Stimulated activated naive B cell treated with anti-CD40 and anti-IgM and Interleukin-4, amounts not matched to agents 10 μg/mL and 1 μg/mL and 100 μg/mL, for 72 hours (primary cell): ENCODE results near the gene CAGE1.
A peak's percentile ranks its signal among the peaks of the same experiment; 100 is the strongest.

Source experiments
- ATAC-seq, 2 donors: fragments of 150-1000 bp; cut with Tn5 transposase; replicated peaks; 2 replicates each; pipeline ENCODE4 v1.10.0; 2021; ENCODE audit warnings: moderate library complexity in 1 of 2
- DNase-seq: peaks from one replicate; pipeline ENCODE4 v3.0.0; 2021
- H3K27ac Mint-ChIP-seq: one replicate; pipeline ENCODE4 v1.8.0; 2022; ENCODE audit warnings: mild to moderate bottlenecking, mixed read lengths
- H3K27me3 Mint-ChIP-seq, 2 donors: one replicate each; pipeline ENCODE4 v1.8.0; 2022; ENCODE audit warnings: mixed read lengths in 2 of 2
- H3K36me3 Mint-ChIP-seq, 2 donors: one replicate each; pipeline ENCODE4 v1.8.0; 2022; ENCODE audit warnings: mixed read lengths in 2 of 2, mild to moderate bottlenecking in 1 of 2
- H3K4me1 Mint-ChIP-seq, 2 donors: one replicate each; pipeline ENCODE4 v1.8.0; 2022; ENCODE audit warnings: mixed read lengths in 2 of 2, mild to moderate bottlenecking in 1 of 2
- H3K4me3 Mint-ChIP-seq, 2 donors: one replicate each; pipeline ENCODE4 v1.8.0; 2022; ENCODE audit warnings: mild to moderate bottlenecking in 2 of 2, mixed read lengths in 2 of 2, moderate library complexity in 1 of 2
- H3K9me3 Mint-ChIP-seq, 2 donors: one replicate each; pipeline ENCODE4 v1.8.0; 2022; ENCODE audit warnings: mixed read lengths in 2 of 2, mild to moderate bottlenecking in 1 of 2

Gene CAGE1

GRCh38 chr6:7419065-7419464 is 29.5 kb upstream of the CAGE1 start:
- H3K4me1 Mint-ChIP-seq: peaks cover 0 to 3% of the 10 kb centered on the region in 2 donors
- no peaks in the 10 kb centered on the region for H3K27me3 Mint-ChIP-seq
- H3K27ac Mint-ChIP-seq: peak overlapping the region; percentile 81
- no peak for DNase-seq
- no peak for ATAC-seq
- no peak overlapping the region for H3K4me3 Mint-ChIP-seq
- H3K36me3 Mint-ChIP-seq: peaks cover 43 to 65% of the 10 kb centered on the region in 2 donors
- H3K9me3 Mint-ChIP-seq: no peaks in the 10 kb centered on the region

- Mint-ChIP-seq H3K4me1 (peaks cover 0 to 3% of the 10 kb centered on the region in 2 donors), H3K9me3 (no peaks in the 10 kb centered on the region), H3K4me3 (no peak overlapping the region), H3K27ac (peak overlapping the region; percentile 3), H3K36me3 (peaks cover 45 to 68% of the 10 kb centered on the region in 2 donors), H3K27me3 (no peaks in the 10 kb centered on the region)
- no peak for DNase-seq
- no peak for ATAC-seq
Measured at GRCh38 chr6:7418238-7418905, 28.8 kb upstream of the CAGE1 start.

- no peak for ATAC-seq
- Mint-ChIP-seq H3K4me3 (no peak overlapping the region), H3K27ac (no peak overlapping the region), H3K27me3 (no peaks in the 10 kb centered on the region), H3K4me1 (peaks cover 0 to 3% of the 10 kb centered on the region in 2 donors), H3K9me3 (no peaks in the 10 kb centered on the region), H3K36me3 (peaks cover 41 to 65% of the 10 kb centered on the region in 2 donors)
- no peak for DNase-seq
Measured at GRCh38 chr6:7417684-7418083, 28.1 kb upstream of the CAGE1 start.

- H3K27ac Mint-ChIP-seq: no peak overlapping the region
- DNase-seq: no peak
- H3K36me3 Mint-ChIP-seq: peaks cover 41 to 61% of the 10 kb centered on the region in 2 donors
- H3K4me3 Mint-ChIP-seq: no peak overlapping the region
- no peaks in the 10 kb centered on the region for H3K27me3 Mint-ChIP-seq
- no peak for ATAC-seq
- H3K4me1 Mint-ChIP-seq: peaks cover 0 to 4% of the 10 kb centered on the region in 2 donors
- H3K9me3 Mint-ChIP-seq: no peaks in the 10 kb centered on the region
Measured at GRCh38 chr6:7414811-7415210, 25.3 kb upstream of the CAGE1 start.

- H3K27ac Mint-ChIP-seq: no peak overlapping the region
- DNase-seq: no peak
- H3K4me3 Mint-ChIP-seq: no peak overlapping the region
- ATAC-seq: no peak
- H3K9me3 Mint-ChIP-seq: no peaks in the 10 kb centered on the region
- peaks cover 0 to 1% of the 10 kb centered on the region in 2 donors for H3K4me1 Mint-ChIP-seq
- no peaks in the 10 kb centered on the region for H3K27me3 Mint-ChIP-seq
- H3K36me3 Mint-ChIP-seq: peaks cover 35 to 51% of the 10 kb centered on the region in 2 donors
Measured at GRCh38 chr6:7413151-7413823, 23.7 kb upstream of the CAGE1 start.

- Mint-ChIP-seq H3K9me3 (no peaks in the 10 kb centered on the region), H3K4me1 (peaks cover 0 to 1% of the 10 kb centered on the region in 2 donors), H3K27ac (no peak overlapping the region), H3K27me3 (no peaks in the 10 kb centered on the region), H3K4me3 (no peak overlapping the region), H3K36me3 (peaks cover 33 to 55% of the 10 kb centered on the region in 2 donors)
- DNase-seq: no peak
- ATAC-seq: peak; percentile 54 to 64
Measured at GRCh38 chr6:7411328-7411727, 21.8 kb upstream of the CAGE1 start.

- H3K36me3 Mint-ChIP-seq: peaks cover 37 to 59% of the 10 kb centered on the region in 2 donors
- peaks cover 0 to 1% of the 10 kb centered on the region in 2 donors for H3K4me1 Mint-ChIP-seq
- no peak overlapping the region for H3K4me3 Mint-ChIP-seq
- no peaks in the 10 kb centered on the region for H3K27me3 Mint-ChIP-seq
- DNase-seq: no peak
- ATAC-seq: no peak
- H3K27ac Mint-ChIP-seq: no peak overlapping the region
- H3K9me3 Mint-ChIP-seq: no peaks in the 10 kb centered on the region
Measured at GRCh38 chr6:7410851-7411250, 21.3 kb upstream of the CAGE1 start.

GRCh38 chr6:7409740-7410139 is 20.2 kb upstream of the CAGE1 start:
- DNase-seq: no peak
- no peak for ATAC-seq
- Mint-ChIP-seq H3K27me3 (no peaks in the 10 kb centered on the region), H3K4me1 (peaks cover 0 to 1% of the 10 kb centered on the region in 2 donors), H3K9me3 (no peaks in the 10 kb centered on the region), H3K27ac (no peak overlapping the region), H3K36me3 (peaks cover 35 to 59% of the 10 kb centered on the region in 2 donors), H3K4me3 (no peak overlapping the region)

- H3K9me3 Mint-ChIP-seq: no peaks in the 10 kb centered on the region
- H3K4me1 Mint-ChIP-seq: peaks cover 0 to 1% of the 10 kb centered on the region in 2 donors
- no peaks in the 10 kb centered on the region for H3K27me3 Mint-ChIP-seq
- peaks cover 40 to 61% of the 10 kb centered on the region in 2 donors for H3K36me3 Mint-ChIP-seq
- no peak overlapping the region for H3K4me3 Mint-ChIP-seq
- H3K27ac Mint-ChIP-seq: no peak overlapping the region
- ATAC-seq (no peak), DNase-seq (no peak)
Measured at GRCh38 chr6:7406743-7407142, 17.2 kb upstream of the CAGE1 start.

- DNase-seq (no peak), ATAC-seq (no peak)
- H3K27me3 Mint-ChIP-seq: no peaks in the 10 kb centered on the region
- H3K9me3 Mint-ChIP-seq: no peaks in the 10 kb centered on the region
- H3K36me3 Mint-ChIP-seq: peaks cover 37 to 59% of the 10 kb centered on the region in 2 donors
- no peaks in the 10 kb centered on the region for H3K4me1 Mint-ChIP-seq
- H3K4me3 Mint-ChIP-seq: no peak overlapping the region
- H3K27ac Mint-ChIP-seq: no peak overlapping the region
Measured at GRCh38 chr6:7404546-7404945, 15.0 kb upstream of the CAGE1 start.

- no peak overlapping the region for H3K27ac Mint-ChIP-seq
- no peak overlapping the region for H3K4me3 Mint-ChIP-seq
- H3K27me3 Mint-ChIP-seq: no peaks in the 10 kb centered on the region
- DNase-seq (no peak), ATAC-seq (no peak)
- H3K36me3 Mint-ChIP-seq: peaks cover 37 to 58% of the 10 kb centered on the region in 2 donors
- no peaks in the 10 kb centered on the region for H3K4me1 Mint-ChIP-seq
- H3K9me3 Mint-ChIP-seq: no peaks in the 10 kb centered on the region
Measured at GRCh38 chr6:7402716-7403115, 13.2 kb upstream of the CAGE1 start.

GRCh38 chr6:7401075-7401474 is 11.5 kb upstream of the CAGE1 start:
- no peak overlapping the region for H3K27ac Mint-ChIP-seq
- DNase-seq: no peak
- H3K27me3 Mint-ChIP-seq: no peaks in the 10 kb centered on the region
- peaks cover 27 to 45% of the 10 kb centered on the region in 2 donors for H3K36me3 Mint-ChIP-seq
- H3K4me3 Mint-ChIP-seq: no peak overlapping the region
- no peak for ATAC-seq
- no peaks in the 10 kb centered on the region for H3K4me1 Mint-ChIP-seq
- no peaks in the 10 kb centered on the region for H3K9me3 Mint-ChIP-seq

- Mint-ChIP-seq H3K36me3 (peaks cover 19 to 37% of the 10 kb centered on the region in 2 donors), H3K4me3 (no peak overlapping the region), H3K4me1 (peaks cover 17 to 43% of the 10 kb centered on the region in 2 donors), H3K27ac (no peak overlapping the region), H3K9me3 (no peaks in the 10 kb centered on the region), H3K27me3 (no peaks in the 10 kb centered on the region)
- DNase-seq (no peak), ATAC-seq (no peak)
Measured at GRCh38 chr6:7392402-7392801, 2.9 kb upstream of the CAGE1 start.

GRCh38 chr6:7391151-7391550 is 1.6 kb upstream of the CAGE1 start:
- H3K4me1 Mint-ChIP-seq: peaks cover 17 to 43% of the 10 kb centered on the region in 2 donors
- H3K27ac Mint-ChIP-seq: peak overlapping the region; percentile 100
- H3K36me3 Mint-ChIP-seq: peaks cover 19 to 37% of the 10 kb centered on the region in 2 donors
- H3K9me3 Mint-ChIP-seq: no peaks in the 10 kb centered on the region
- DNase-seq: no peak
- H3K27me3 Mint-ChIP-seq: no peaks in the 10 kb centered on the region
- peak overlapping the region; percentile 80 to 89 for H3K4me3 Mint-ChIP-seq
- ATAC-seq: no peak
